Measurements from ENCODE around the gene NOVA2.

NOVA2 gene

DNA sequence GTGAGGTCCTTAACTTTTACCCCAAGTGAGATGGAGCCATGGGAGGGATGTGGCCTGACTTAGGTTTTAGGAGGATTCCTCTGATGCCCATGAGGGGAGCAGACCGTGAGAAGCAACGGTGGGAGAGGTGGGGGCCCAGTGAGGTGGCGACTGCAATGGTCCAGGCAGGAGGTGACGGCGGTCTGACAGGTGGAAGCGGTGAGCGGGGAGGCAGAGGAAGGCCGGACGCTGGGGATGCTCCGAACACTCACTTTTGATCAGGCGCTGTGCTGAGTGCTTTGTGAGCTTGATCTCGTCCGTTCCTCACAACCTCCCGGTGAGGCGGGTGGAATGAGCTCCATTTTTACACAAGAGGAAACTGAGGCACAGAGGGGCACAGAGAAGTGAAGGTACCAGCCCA is 11.6 kb downstream of the NOVA2 start:
- ATAC-seq = no peak
- DNase-seq = no peak

DNA sequence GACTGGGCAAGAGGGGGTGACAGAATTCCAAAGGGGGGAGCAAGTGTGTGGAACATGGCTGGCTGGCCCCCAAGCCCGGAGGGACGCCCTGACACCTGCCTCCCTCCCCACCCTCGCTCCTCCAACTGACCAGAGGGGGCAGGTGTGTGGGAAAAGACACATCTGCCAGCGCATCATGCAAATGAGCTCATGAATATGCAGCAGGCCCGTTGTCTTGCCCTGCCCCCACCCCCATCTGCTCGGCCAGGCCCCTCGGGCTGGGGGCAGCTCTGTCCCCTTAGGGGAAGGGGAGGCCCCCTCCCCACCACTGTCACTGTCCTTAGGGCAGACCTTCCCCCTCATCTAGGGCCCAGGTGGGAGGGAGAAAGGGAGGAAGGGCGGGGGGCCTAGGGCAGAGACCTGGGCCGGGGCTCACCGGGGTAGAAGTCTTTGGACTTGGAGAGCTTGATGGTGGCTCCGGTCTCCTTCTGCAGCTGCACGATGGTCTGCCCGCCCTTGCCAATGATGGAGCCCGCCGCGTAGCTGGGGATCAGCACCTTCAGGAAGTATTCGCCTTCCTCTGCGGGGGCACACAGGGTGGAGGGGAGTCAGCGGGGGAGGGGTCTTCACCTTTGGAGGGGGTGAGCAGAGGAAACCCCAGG is 12.9 kb downstream of the NOVA2 start:
- no peak for ATAC-seq

DNA sequence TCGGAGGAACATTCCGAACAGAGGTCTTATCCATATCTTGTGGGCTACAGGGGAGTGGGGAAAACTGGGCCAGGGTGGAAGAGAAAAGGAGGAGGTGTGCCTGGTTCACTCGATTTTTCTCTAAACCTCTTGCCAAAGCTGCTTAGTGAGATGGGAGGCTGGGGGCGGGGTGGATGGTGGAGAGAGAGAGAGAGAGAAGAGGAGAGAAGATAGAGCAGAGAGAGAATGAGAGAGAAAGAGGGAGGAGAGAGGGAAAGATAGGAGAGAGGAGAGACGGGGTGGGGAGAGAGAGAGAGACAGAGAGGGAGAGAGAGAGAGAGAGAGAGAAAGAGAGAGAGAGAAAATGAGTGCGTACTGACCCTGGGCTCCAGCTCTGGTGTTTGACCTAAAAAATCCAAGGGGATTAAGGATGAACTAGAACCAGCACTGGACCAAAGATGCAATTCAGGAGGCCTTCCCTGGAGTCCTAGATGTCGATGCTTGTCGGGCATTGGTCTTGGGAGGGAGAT is 14.1 kb downstream of the NOVA2 start:
- ATAC-seq (no peak), DNase-seq (no peak)

More for the DNA sequence above, 12.9 kb downstream of the NOVA2 start:
- DNase-seq = no peak

DNA sequence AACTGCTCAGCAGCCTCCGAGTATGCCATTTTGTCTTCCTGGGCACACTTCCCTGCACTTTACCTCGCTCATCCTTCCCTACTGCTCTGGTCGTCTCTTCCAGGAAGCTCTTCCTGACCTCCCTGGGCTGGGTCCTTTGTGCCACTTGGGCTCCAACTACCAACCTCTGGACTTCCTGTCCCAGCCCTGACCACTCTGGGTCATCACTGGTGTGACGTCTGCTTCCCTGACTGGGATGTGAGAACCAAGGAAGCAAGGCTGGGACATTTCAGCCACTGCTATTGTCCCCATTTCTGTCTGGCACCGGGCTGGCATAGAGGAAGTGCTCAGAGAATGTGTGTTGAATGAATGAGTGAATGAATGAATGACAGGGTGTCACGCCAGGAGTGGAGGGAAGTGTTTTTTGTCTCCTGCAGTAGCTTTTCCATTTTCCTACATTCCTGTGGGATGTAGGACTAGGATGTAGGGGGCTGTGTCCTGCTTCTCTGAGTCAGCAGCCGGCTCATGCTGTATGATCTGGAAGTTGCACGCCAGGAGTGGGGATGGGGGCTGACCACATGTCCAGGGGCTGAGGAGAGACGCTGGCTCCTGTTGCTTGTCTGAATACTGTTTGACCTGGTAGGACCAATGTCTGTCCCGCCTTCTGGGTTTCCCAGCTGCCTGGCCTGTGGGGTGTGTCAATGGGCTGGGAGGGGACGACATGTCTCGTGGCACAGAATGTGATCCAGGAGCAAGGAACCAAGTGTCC is 14.7 kb downstream of the NOVA2 start:
- DNase-seq (no peak), ATAC-seq (no peak)

DNA sequence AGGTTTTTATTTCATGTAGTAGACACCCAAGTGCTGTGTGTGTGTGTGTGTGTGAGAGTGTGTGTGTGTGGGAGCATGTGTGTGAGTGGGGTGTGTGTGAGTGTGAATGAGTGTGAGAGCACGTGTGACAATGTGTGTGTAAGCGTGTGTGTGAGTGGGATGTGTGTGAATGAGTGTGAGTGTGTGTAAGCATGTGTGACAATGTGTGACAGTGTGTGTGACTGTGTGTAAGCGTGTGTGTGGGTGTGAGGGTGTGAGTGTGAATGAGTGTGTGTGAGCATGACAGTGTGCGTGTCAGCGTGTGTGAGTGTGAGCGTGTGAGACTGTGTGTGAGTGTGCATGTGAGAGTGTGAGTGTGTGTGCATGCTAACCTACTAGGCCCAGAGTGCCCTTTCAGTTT is 15.3 kb downstream of the NOVA2 start:
- no peak for ATAC-seq

DNA sequence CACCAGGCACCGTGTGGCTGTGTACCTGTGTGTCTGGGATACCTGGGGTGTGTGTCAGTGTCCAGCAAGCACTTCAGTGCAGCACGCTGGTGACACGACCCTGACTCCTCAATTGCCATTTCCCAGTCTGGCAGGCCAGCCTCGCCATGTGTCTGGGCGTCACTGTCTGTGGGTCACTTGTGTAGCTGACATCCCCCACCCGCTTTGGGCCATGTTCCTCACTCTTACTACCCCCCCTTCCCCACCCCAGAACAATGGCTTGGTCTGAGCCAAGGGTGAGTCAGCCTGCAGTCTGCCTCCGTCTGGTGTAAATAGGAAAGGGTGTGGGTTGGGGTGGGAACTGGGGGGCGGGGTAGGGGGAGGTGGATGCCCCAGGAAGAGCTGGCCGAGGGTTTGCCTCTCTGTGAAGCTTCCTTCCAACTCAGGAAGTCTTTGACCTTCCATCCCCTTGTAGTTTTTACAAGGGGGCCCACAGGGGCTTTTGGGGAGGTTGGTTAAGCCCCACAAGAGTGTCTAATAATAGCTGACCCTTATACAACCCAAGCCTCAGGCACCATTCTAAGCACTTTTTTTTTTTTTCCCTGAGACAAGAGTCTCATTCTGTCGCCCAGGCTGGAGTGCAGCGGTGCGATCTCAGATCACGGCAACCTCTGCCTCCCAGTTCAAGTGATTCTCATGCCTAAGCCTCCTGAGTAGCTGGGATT is 17.6 kb downstream of the NOVA2 start:
- DNase-seq = no peak

More for the DNA sequence above, 15.3 kb downstream of the NOVA2 start:
- DNase-seq = no peak

GRCh38 chr19:45954156-45954555 is 19.5 kb downstream of the NOVA2 start:
- DNase-seq (no peak), ATAC-seq (no peak)

More for the DNA sequence above, 17.6 kb downstream of the NOVA2 start:
- no peak for ATAC-seq

DNA sequence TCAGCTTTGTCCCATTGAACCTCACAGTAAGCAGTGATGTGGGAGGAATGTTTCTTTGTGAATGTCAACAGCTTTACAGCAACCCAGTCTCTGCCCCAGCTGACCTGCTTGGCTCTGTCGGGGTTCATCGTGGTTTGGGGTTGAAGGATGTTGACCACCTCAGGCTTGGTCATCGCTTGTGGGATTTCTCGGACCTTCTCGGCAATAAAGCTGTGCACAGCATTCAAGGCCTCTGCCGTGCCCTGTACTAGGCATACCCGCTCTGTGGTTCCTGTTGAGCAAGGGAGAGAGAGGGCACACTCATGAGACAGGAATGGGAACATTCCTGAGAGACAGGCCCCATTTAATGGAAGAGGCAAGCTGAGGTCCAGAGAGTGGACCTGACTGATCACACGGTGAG is 20.0 kb downstream of the NOVA2 start:
- no peak for DNase-seq

GRCh38 chr19:45952686-45953505 is 20.8 kb downstream of the NOVA2 start:
- peak; percentile 51 for DNase-seq
- peak; percentile 66 for ATAC-seq

More for the DNA sequence above, 20.0 kb downstream of the NOVA2 start:
- no peak for ATAC-seq

- no peak for ATAC-seq
- no peak for DNase-seq
These were observed 21.4 kb downstream of the NOVA2 start for GRCh38 chr19:45952341-45952685.

- DNase-seq (no peak), ATAC-seq (no peak)
These were observed 25.7 kb downstream of the NOVA2 start for GRCh38 chr19:45947926-45948325.

- ATAC-seq = no peak
- DNase-seq = no peak
These were observed 33.2 kb downstream of the NOVA2 start for GRCh38 chr19:45940515-45940805.

DNA sequence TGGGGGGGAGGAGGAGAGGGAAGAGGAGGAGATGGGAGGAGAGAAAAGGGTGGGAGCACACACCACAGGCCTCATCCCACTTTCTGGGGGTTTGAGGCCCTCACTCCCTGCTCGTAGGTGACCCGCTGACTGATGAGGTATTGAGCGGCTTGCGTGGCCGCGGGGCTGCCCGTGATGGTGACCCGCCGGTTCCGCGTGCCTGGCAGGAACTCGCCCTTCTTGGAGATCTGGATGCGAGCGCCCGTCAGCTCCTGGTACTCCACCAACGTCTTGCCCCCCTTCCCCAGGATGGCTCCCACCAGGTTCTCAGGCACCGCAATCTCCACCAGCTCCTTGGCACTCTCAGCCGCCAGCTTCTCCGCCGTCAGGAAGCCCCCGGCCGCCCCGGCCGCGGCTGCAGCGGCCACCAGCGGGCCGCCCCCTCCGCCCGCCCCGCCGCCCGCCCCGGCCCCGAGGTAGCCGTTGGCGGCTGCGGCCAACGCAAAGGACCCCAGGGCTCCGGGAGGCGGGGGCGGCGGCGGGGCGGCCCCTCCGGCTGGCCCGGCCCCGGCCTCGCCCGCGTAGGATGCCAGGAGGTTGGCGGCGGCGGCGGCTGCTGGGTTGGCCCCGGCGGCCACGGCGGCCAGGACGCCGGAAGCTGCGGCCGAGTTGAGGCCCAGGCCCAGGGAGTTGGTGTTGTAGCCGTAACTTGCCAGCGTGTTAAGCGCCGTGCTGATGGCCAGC is 33.7 kb downstream of the NOVA2 start:
- ATAC-seq = no peak
- no peak for DNase-seq

- no peak for DNase-seq
- ATAC-seq = no peak
These were observed 34.8 kb downstream of the NOVA2 start for GRCh38 chr19:45938733-45939319.

- no peak for DNase-seq
- ATAC-seq = no peak
These were observed 38.4 kb downstream of the NOVA2 start for GRCh38 chr19:45935267-45935666.

GRCh38 chr19:45934551-45935230 is 39.0 kb downstream of the NOVA2 start:
- no peak for ATAC-seq
- no peak for DNase-seq

DNA sequence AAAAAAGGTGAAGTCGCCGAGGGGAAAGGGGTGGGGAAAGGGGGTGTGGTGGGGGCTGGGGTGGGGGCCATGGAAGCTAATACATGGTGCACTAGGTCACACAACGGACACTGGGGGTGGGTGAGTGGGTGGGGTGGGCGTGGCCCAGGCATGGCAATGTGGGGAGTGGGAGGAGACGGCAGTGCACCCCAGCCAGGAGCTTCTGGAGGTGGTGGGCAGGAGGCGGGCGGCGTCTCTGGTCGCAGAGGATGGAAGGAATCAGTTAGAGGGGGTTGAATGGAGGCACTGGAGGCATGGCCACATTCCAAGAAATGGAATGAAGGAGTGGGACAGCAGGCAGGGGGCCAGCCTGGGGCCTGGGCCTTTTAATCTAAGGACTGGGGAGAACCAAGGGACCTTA is 39.9 kb downstream of the NOVA2 start:
- no peak for DNase-seq
- ATAC-seq = no peak

DNA sequence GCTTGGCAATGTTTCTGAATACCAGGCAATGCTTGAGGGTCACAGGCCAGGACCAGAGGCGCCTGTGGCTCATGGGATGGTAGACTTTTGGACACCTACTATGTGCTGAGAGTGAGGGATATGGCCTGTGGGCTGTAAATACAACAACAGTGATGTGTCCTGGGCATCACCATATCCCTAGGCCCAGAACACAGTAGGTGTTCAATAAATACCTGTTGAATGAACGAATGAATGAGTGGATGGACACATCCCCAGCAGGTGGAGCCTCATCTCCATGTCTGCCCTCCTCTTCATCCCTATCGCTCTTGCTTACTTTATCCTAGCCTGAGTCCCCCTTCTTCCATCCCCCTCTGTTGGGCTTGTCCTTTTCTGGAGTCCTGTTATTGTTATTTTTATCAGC is 42.6 kb downstream of the NOVA2 start:
- no peak for ATAC-seq
- no peak for DNase-seq

DNA sequence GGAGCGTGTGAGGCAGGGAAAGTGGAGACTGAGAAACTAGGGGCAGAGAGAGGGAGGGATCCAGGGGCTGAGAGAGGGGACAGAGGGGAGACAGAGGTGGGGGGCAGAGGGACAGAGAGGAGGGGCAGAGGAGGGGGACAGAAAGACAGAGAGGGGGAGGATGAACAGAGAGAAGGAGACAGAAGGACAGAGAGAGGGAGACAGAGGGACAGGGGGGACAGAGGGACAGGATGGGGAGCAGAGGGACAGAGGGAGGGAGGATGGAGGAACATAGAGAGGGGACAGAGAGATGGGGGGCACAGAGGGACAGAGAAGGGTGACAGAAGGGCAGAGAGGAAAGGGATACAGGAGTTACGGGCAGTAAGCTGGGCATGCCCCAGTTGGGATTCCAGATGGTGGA is 44.4 kb downstream of the NOVA2 start:
- no peak for ATAC-seq
- no peak for DNase-seq

DNA sequence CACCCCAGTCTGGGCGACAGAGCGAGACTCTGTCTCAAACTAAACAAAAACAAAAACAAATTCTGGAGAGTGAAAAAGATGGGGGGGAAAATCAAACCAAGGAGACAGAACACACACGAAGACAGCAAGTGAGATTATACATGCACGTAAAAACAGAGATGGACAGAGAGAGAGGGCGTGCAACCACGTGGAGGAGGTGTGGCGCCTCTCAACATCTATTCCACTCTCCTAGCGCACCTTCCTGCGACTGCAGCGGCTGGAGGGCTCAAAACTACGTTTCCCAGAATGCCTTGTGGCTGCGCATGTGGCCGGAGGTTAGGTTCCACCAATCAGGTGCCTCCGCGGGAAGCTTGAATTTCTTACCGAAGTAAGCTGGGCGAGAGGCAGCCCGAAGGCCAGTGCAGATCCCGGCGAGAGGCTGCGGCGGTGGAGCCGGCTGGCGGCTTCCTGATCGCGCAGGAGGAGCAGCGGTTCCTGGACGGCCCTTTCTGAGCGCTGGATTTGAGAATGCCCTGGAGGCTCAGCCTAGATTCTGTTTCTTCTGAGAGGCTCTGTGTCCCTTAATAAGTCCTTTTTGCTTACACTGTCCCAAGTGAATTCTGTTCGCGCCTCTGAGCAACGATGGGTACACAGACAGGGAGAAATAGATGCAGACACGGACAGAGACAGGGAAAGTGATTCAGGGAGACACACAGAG is 46.0 kb downstream of the NOVA2 start:
- ATAC-seq (peak; percentile 97), DNase-seq (peak; percentile 85)

Measured in stimulated activated naive CD8-positive, alpha-beta T cell treated with anti-CD3 and anti-CD28 coated beads, Interleukin-15, Interleukin-2, amounts not matched to agents 100 U/mL and 50 U/mL, for 24 hours (primary cell).